Astrocyte (in vitro differentiated cells and primary cell): Measurements from ENCODE around the gene REP15. TPM values are rescaled to one million over a fixed set of nuclear protein-coding genes. Genes with fewer than 3 reads are reported as not detected.
"Not testable (repeated sequence)": the region's sequence is repeated elsewhere in the genome, so short reads cannot be mapped to it uniquely, and the experiment has no call there.

ENCODE experiments used
- DNase-seq: peaks from one replicate; pipeline ENCODE4 v3.0.0-alpha.2; 2010; ENCODE audit warnings: low read depth
- FAIRE-seq: peaks from 2 replicates; lab custom pipeline; 2011; peaks lifted over from hg19 to GRCh38; lab: Jason Lieb, UNC
- H2AFZ ChIP-seq: 2 replicates; pipeline ENCODE4 v1.6.0; 2012; ENCODE audit warnings: low read depth, low read length, inconsistent platforms
- H3K27ac ChIP-seq: 2 replicates; pipeline ENCODE4 v1.5.1; 2011; ENCODE audit warnings: low read depth, low read length, inconsistent platforms
- H3K27me3 ChIP-seq: 2 replicates; pipeline ENCODE4 v1.6.0; 2011; ENCODE audit warnings: low read length, inconsistent platforms; ENCODE audit not compliant: insufficient read depth
- H3K36me3 ChIP-seq: 2 replicates; pipeline ENCODE4 v1.5.1; 2011; ENCODE audit warnings: low read length, inconsistent platforms; ENCODE audit not compliant: insufficient read depth
- H3K4me1 ChIP-seq: 2 replicates; pipeline ENCODE4 v1.5.1; 2011; ENCODE audit warnings: low read length, inconsistent platforms; ENCODE audit not compliant: insufficient read depth
- H3K4me2 ChIP-seq: 2 replicates; pipeline ENCODE4 v1.6.0; 2012; ENCODE audit warnings: low read length, inconsistent platforms
- H3K4me3 ChIP-seq: 2 replicates; pipeline ENCODE4 v1.5.1; 2011; ENCODE audit warnings: low read depth, mild to moderate bottlenecking, low read length, inconsistent platforms; ENCODE audit not compliant: insufficient read depth
- H3K79me2 ChIP-seq: 2 replicates; pipeline ENCODE4 v1.6.0; 2012; ENCODE audit warnings: mild to moderate bottlenecking, low read length, inconsistent platforms; ENCODE audit not compliant: insufficient read depth
- H3K9ac ChIP-seq: 2 replicates; pipeline ENCODE4 v1.6.0; 2012; ENCODE audit warnings: mild to moderate bottlenecking, low read length, inconsistent platforms
- H3K9me3 ChIP-seq: 2 replicates; pipeline ENCODE4 v1.5.1; 2012; ENCODE audit warnings: low read depth, mild to moderate bottlenecking, low read length, inconsistent platforms; ENCODE audit not compliant: insufficient read depth
- H4K20me1 ChIP-seq: 2 replicates; pipeline ENCODE4 v1.6.0; 2012; ENCODE audit warnings: low read length, inconsistent platforms; ENCODE audit not compliant: insufficient read depth
- H3K27ac Mint-ChIP-seq: one replicate; pipeline ENCODE4 v1.8.0; 2021; ENCODE audit warnings: mild to moderate bottlenecking, mixed read lengths; ENCODE audit not compliant: unreplicated experiment
- H3K27me3 Mint-ChIP-seq: one replicate; pipeline ENCODE4 v1.8.0; 2021; ENCODE audit warnings: low read depth, mixed read lengths; ENCODE audit not compliant: unreplicated experiment
- H3K36me3 Mint-ChIP-seq: one replicate; pipeline ENCODE4 v1.8.0; 2021; ENCODE audit warnings: low read depth, mixed read lengths; ENCODE audit not compliant: unreplicated experiment
- H3K4me1 Mint-ChIP-seq: one replicate; pipeline ENCODE4 v1.8.0; 2021; ENCODE audit warnings: low read depth, mixed read lengths; ENCODE audit not compliant: unreplicated experiment
- H3K4me3 Mint-ChIP-seq: one replicate; pipeline ENCODE4 v1.8.0; 2021; ENCODE audit warnings: mild to moderate bottlenecking, moderate library complexity, mixed read lengths; ENCODE audit not compliant: unreplicated experiment
- H3K9me3 Mint-ChIP-seq: one replicate; pipeline ENCODE4 v1.8.0; 2021; ENCODE audit warnings: mild to moderate bottlenecking, mixed read lengths; ENCODE audit not compliant: unreplicated experiment
- CTCF ChIP-seq: IDR thresholded peaks from 2 replicates; pipeline ENCODE4 v1.5.1; 2011; ENCODE audit warnings: low read depth, mild to moderate bottlenecking, inconsistent platforms, low read length, moderate library complexity; ENCODE audit not compliant: insufficient read depth
- EZH2 ChIP-seq: IDR thresholded peaks from 2 replicates; pipeline ENCODE4 v1.6.1; 2012; ENCODE audit warnings: mild to moderate bottlenecking, low read length, inconsistent platforms; ENCODE audit not compliant: insufficient read depth
- total RNA-seq: library from RNA; stranded (reverse); gene quantifications from 2 replicates; pipeline ENCODE4 v1.2.1, GENCODE V29; 2021

REP15 gene
- total RNA-seq, 1 donor from 2014 or later: 3.8 TPM

- FAIRE-seq (no peak), DNase-seq (no peak)
- Mint-ChIP-seq H3K4me1 (peaks cover 4% of the 10 kb centered on the region), H3K9me3 (peaks cover 2% of the 10 kb centered on the region), H3K27ac (no peak overlapping the region), H3K4me3 (no peak overlapping the region), H3K36me3 (peaks cover 14% of the 10 kb centered on the region), H3K27me3 (no peaks in the 10 kb centered on the region)
- H3K9ac ChIP-seq: no peak overlapping the region
- H2AFZ ChIP-seq: no peak overlapping the region
- no peaks in the 10 kb centered on the region for H3K9me3 ChIP-seq
- no peak for TF ChIP-seq EZH2
- TF ChIP-seq CTCF: no peak
- peaks cover 9% of the 10 kb centered on the region for H3K79me2 ChIP-seq
- H3K36me3 ChIP-seq: peaks cover 21% of the 10 kb centered on the region
- no peak overlapping the region for H3K4me2 ChIP-seq
- no peak overlapping the region for H3K4me3 ChIP-seq
- no peak overlapping the region for H3K27ac ChIP-seq
- H3K27me3 ChIP-seq: no peaks in the 10 kb centered on the region
- H4K20me1 ChIP-seq: no peaks in the 10 kb centered on the region
- no peaks in the 10 kb centered on the region for H3K4me1 ChIP-seq
Observed at GRCh38 chr12:27743601-27744000, 47.4 kb downstream of the REP15 start.

GRCh38 chr12:27745734-27746133 is 49.5 kb downstream of the REP15 start:
- not testable (repeated sequence) for H2AFZ ChIP-seq

More at GRCh38 chr12:27745734-27746133, 49.5 kb downstream of the REP15 start:
- peaks cover 12% of the 10 kb centered on the region for H3K79me2 ChIP-seq
- not testable (repeated sequence) for H3K27ac Mint-ChIP-seq, H3K4me1 ChIP-seq, H3K9me3 ChIP-seq, H3K9me3 Mint-ChIP-seq, H3K4me3 Mint-ChIP-seq, H3K4me1 Mint-ChIP-seq, H3K9ac ChIP-seq, H3K27me3 ChIP-seq, FAIRE-seq, H3K4me3 ChIP-seq, H4K20me1 ChIP-seq, DNase-seq, H3K27me3 Mint-ChIP-seq, H3K27ac ChIP-seq, H3K4me2 ChIP-seq
- H3K36me3 Mint-ChIP-seq: peaks cover 10% of the 10 kb centered on the region
- H3K36me3 ChIP-seq: peaks cover 14% of the 10 kb centered on the region

Other genes with a start within 250 kb of the REP15 start
- gene SMCO2, start 249.7 kb upstream of the REP15 start, total RNA-seq: 0.32 and 0.46 TPM in 2 replicates
- 140 and 147 TPM in 2 replicates for gene PPFIBP1, start 172.2 kb upstream of the REP15 start, total RNA-seq
- 48.2 and 50.4 TPM in 2 replicates for gene MRPS35, start 14.4 kb downstream of the REP15 start, total RNA-seq
- gene KLHL42, start 83.8 kb downstream of the REP15 start, total RNA-seq: 39.5 and 40.8 TPM in 2 replicates
- gene MANSC4, start 83.8 kb downstream of the REP15 start, total RNA-seq: not detected in 2 replicates